GM23338 (cell line): ENCODE data around the gene ANKRD49. TPM values are rescaled to one million over a fixed set of nuclear protein-coding genes. Genes with fewer than 3 reads are reported as not detected.
A peak's percentile ranks its signal among the peaks of the same experiment; 100 is the strongest.

Experiments used
- ATAC-seq: fragments of 200-7000 bp; cut with Tn5 transposase; 3 replicates; pipeline ENCODE4 v1.9.1; 2020
- DNase-seq: peaks from one replicate; pipeline ENCODE4 v3.0.0-alpha.2; 2015; ENCODE audit warnings: low spot score
- H2AFZ ChIP-seq: fragments of 200-600 bp; sonication (generic); 2 replicates; pipeline ENCODE4 v1.8.0; 2016; ENCODE audit warnings: antibody characterized with exemption, mild to moderate bottlenecking, moderate library complexity
- H3F3A ChIP-seq: fragments of 200-600 bp; sonication (generic); replicated peaks from 2 replicates; pipeline ENCODE4 v1.8.0; 2017; ENCODE audit warnings: antibody characterized with exemption, mixed run types, low read depth
- H3K27ac ChIP-seq: fragments of 200-600 bp; sonication (generic); 2 replicates; pipeline ENCODE4 v1.6.1; 2016; ENCODE audit warnings: low read depth
- H3K27me3 ChIP-seq: fragments of 200-600 bp; sonication (generic); 2 replicates; pipeline ENCODE4 v1.8.0; 2016; ENCODE audit warnings: mild to moderate bottlenecking, mixed run types, moderate library complexity; ENCODE audit not compliant: insufficient read depth
- H3K36me3 ChIP-seq: fragments of 200-600 bp; sonication (generic); 2 replicates; pipeline ENCODE4 v1.8.0; 2016; ENCODE audit warnings: mild to moderate bottlenecking; ENCODE audit not compliant: insufficient read depth
- H3K4me1 ChIP-seq: fragments of 200-600 bp; sonication (generic); 2 replicates; pipeline ENCODE4 v1.8.0; 2016; ENCODE audit warnings: mild to moderate bottlenecking, moderate library complexity; ENCODE audit not compliant: insufficient read depth
- H3K4me2 ChIP-seq: fragments of 200-600 bp; sonication (generic); 2 replicates; pipeline ENCODE4 v1.7.1; 2017; ENCODE audit warnings: mixed run types
- H3K4me3 ChIP-seq: fragments of 200-600 bp; sonication (generic); 2 replicates; pipeline ENCODE4 v1.6.1; 2016; ENCODE audit warnings: mixed run types
- H3K79me2 ChIP-seq: fragments of 200-600 bp; sonication (generic); replicated peaks from 2 replicates; pipeline ENCODE4 v1.8.0; 2017; ENCODE audit warnings: mild to moderate bottlenecking; ENCODE audit not compliant: insufficient read depth
- H3K9me2 ChIP-seq: fragments of 200-600 bp; sonication (generic); 2 replicates; pipeline ENCODE4 v1.8.0; 2017; ENCODE audit not compliant: insufficient read depth
- H4K20me1 ChIP-seq: fragments of 200-600 bp; sonication (generic); replicated peaks from 2 replicates; pipeline ENCODE4 v1.8.0; 2017; ENCODE audit warnings: mild to moderate bottlenecking; ENCODE audit not compliant: insufficient read depth
- H3K27ac Mint-ChIP-seq: 2 replicates; pipeline ENCODE4 v1.8.0; 2020; ENCODE audit warnings: inconsistent platforms, mild to moderate bottlenecking, moderate library complexity, mixed read lengths
- H3K27me3 Mint-ChIP-seq: 3 replicates; pipeline ENCODE4 v1.8.0; 2022; ENCODE audit warnings: low read depth, mild to moderate bottlenecking, moderate library complexity, mixed read lengths, inconsistent platforms; ENCODE audit not compliant: insufficient read depth, poor library complexity
- H3K36me3 Mint-ChIP-seq: 3 replicates; pipeline ENCODE4 v1.8.0; 2021; ENCODE audit warnings: low read depth, mild to moderate bottlenecking, inconsistent platforms, moderate library complexity, mixed read lengths
- H3K4me1 Mint-ChIP-seq: 3 replicates; pipeline ENCODE4 v1.8.0; 2020; ENCODE audit warnings: mild to moderate bottlenecking, inconsistent platforms, mixed read lengths
- H3K4me3 Mint-ChIP-seq: 3 replicates; pipeline ENCODE4 v1.8.0; 2021; ENCODE audit warnings: moderate library complexity, mild to moderate bottlenecking, inconsistent platforms, mixed read lengths
- H3K9me3 Mint-ChIP-seq: 3 replicates; pipeline ENCODE4 v1.8.0; 2020; ENCODE audit warnings: moderate library complexity, mild to moderate bottlenecking, inconsistent platforms, mixed read lengths
- CREB1 ChIP-seq: fragments of 250-450 bp; sonication (Bioruptor Pico); IDR thresholded peaks from 2 replicates; pipeline ENCODE4 v1.5.0; 2020; ENCODE audit warnings: low read depth, mild to moderate bottlenecking, moderate library complexity
- CTCF ChIP-seq, 2 experiments: fragments of 200-600 bp in 1 of 2; sonication (generic) in 1 of 2; conservative IDR thresholded peaks; 2 replicates each; pipeline versions ENCODE4 v1.5.1 to v1.6.1; 2016 to 2017; ENCODE audit warnings: antibody characterized with exemption in 2 of 2, low read depth in 2 of 2, mild to moderate bottlenecking in 2 of 2, moderate library complexity in 1 of 2
- ETS1 ChIP-seq: IDR thresholded peaks from 2 replicates; pipeline ENCODE4 v1.6.1; 2016; ENCODE audit warnings: antibody characterized with exemption
- EZH2 ChIP-seq: fragments of 200-600 bp; sonication (generic); IDR thresholded peaks from one replicate; pipeline ENCODE4 v1.8.0; 2017; ENCODE audit warnings: antibody characterized with exemption, mild to moderate bottlenecking, low read depth; ENCODE audit not compliant: unreplicated experiment
- EZH2phosphoT487 ChIP-seq: fragments of 200-600 bp; sonication (generic); IDR thresholded peaks from one replicate; pipeline ENCODE4 v1.8.1; 2018; ENCODE audit warnings: antibody characterized with exemption; ENCODE audit not compliant: unreplicated experiment
- JUNB ChIP-seq: IDR thresholded peaks from one replicate; pipeline ENCODE4 v1.6.1; 2016; ENCODE audit warnings: antibody characterized with exemption; ENCODE audit not compliant: unreplicated experiment
- NANOG ChIP-seq: IDR thresholded peaks from 2 replicates; pipeline ENCODE4 v1.6.1; 2016; ENCODE audit warnings: antibody characterized with exemption, borderline replicate concordance
- POLR2AphosphoS5 ChIP-seq: IDR thresholded peaks from 2 replicates; pipeline ENCODE4 v1.6.1; 2016; ENCODE audit warnings: antibody characterized with exemption, low read depth
- STAT1 ChIP-seq: IDR thresholded peaks from one replicate; pipeline ENCODE4 v1.6.1; 2016; ENCODE audit warnings: antibody characterized with exemption; ENCODE audit not compliant: unreplicated experiment
- ZNF114 ChIP-seq: fragments of 250-450 bp; sonication (Bioruptor Pico); IDR thresholded peaks from 2 replicates; pipeline ENCODE4 v1.5.0; 2020; ENCODE audit warnings: mild to moderate bottlenecking, moderate library complexity
- ZNF331 ChIP-seq: fragments of 250-450 bp; sonication (Bioruptor Pico); IDR thresholded peaks from 2 replicates; pipeline ENCODE4 v1.5.0; 2020; ENCODE audit warnings: low read depth, mild to moderate bottlenecking, moderate library complexity
- ZNF462 ChIP-seq: fragments of 250-450 bp; sonication (Bioruptor Pico); IDR thresholded peaks from 2 replicates; pipeline ENCODE4 v1.5.0; 2020; ENCODE audit warnings: mild to moderate bottlenecking, moderate library complexity
- polyA plus RNA-seq: library from polyadenylated mRNA; unstranded; fragments of >200 nt; fragmentation: Nextera tagmentation; extraction: Ambion mirVana; gene quantifications from 2 replicates; pipeline ENCODE4 v1.2.1, GENCODE V29; 2016
- total RNA-seq: library from RNA; depleted of rRNA; stranded (reverse); fragments of >200 nt; shearing (Covaris generic); gene quantifications from 2 replicates; pipeline ENCODE4 v1.2.3, GENCODE V29; 2014
- TF ChIP-seq, protein P1 (sequence below): IDR thresholded peaks from one replicate; pipeline ENCODE4 v1.6.1; 2018; ENCODE audit warnings: antibody characterized with exemption; ENCODE audit not compliant: unreplicated experiment

ANKRD49 gene
- total and polyA plus RNA-seq, 2 experiments from 2014 or later: 16.0 to 35.2 TPM

- H3K27ac Mint-ChIP-seq: no peak overlapping the region
- Histone ChIP-seq H2AFZ (no peak overlapping the region), H3K79me2 (no peaks in the 10 kb centered on the region), H3K9me2 (no peaks in the 10 kb centered on the region), H3K4me3 (peak overlapping the region; percentile 65; the same call in 1 of the 2 replicates), H3K4me2 (peak overlapping the region; percentile 97), H3F3A (no peaks in the 10 kb centered on the region), H3K36me3 (no peaks in the 10 kb centered on the region), H3K27me3 (peaks cover 29% of the 10 kb centered on the region), H4K20me1 (no peaks in the 10 kb centered on the region), H3K27ac (no peak overlapping the region), H3K4me1 (peaks cover 10% of the 10 kb centered on the region; the same call in 1 of the 2 replicates)
- DNase-seq: no peak
- peaks cover 7% of the 10 kb centered on the region; the same call in 2 of the 3 replicates for H3K4me1 Mint-ChIP-seq
- no peaks in the 10 kb centered on the region for H3K36me3 Mint-ChIP-seq
- peaks cover 19% of the 10 kb centered on the region for H3K27me3 Mint-ChIP-seq
- TF ChIP-seq JUNB (no peak), ZNF331 (CRISPR knock-in tag) (no peak), STAT1 (no peak), EZH2 (no peak), CTCF (conservative IDR thresholded peaks at IDR 0.05; ENCODE audit: low read depth in 2 of 2) (no peak), NANOG (no peak), POLR2AphosphoS5 (no peak), ZNF462 (no peak), EZH2phosphoT487 (no peak), CREB1 (CRISPR knock-in tag) (no peak), ETS1 (no peak), ZNF114 (CRISPR knock-in tag) (no peak)
- TF ChIP-seq, protein P1, sequence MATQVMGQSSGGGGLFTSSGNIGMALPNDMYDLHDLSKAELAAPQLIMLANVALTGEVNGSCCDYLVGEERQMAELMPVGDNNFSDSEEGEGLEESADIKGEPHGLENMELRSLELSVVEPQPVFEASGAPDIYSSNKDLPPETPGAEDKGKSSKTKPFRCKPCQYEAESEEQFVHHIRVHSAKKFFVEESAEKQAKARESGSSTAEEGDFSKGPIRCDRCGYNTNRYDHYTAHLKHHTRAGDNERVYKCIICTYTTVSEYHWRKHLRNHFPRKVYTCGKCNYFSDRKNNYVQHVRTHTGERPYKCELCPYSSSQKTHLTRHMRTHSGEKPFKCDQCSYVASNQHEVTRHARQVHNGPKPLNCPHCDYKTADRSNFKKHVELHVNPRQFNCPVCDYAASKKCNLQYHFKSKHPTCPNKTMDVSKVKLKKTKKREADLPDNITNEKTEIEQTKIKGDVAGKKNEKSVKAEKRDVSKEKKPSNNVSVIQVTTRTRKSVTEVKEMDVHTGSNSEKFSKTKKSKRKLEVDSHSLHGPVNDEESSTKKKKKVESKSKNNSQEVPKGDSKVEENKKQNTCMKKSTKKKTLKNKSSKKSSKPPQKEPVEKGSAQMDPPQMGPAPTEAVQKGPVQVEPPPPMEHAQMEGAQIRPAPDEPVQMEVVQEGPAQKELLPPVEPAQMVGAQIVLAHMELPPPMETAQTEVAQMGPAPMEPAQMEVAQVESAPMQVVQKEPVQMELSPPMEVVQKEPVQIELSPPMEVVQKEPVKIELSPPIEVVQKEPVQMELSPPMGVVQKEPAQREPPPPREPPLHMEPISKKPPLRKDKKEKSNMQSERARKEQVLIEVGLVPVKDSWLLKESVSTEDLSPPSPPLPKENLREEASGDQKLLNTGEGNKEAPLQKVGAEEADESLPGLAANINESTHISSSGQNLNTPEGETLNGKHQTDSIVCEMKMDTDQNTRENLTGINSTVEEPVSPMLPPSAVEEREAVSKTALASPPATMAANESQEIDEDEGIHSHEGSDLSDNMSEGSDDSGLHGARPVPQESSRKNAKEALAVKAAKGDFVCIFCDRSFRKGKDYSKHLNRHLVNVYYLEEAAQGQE: no peak
- no peak for ATAC-seq
- H3K9me3 Mint-ChIP-seq: peaks cover 3% of the 10 kb centered on the region; the same call in 1 of the 3 replicates
- H3K4me3 Mint-ChIP-seq: peak overlapping the region; percentile 72
Observed at GRCh38 chr11:94513091-94513490, 19.3 kb downstream of the ANKRD49 start.
